ENCODE measurements around the gene EEF2K. TPM values are rescaled to one million over a fixed set of nuclear protein-coding genes. Genes with fewer than 3 reads are reported as not detected.

EEF2K gene
- polyA plus RNA-seq, 3 donors, result 0.85 to 6.5 (median 1.7) TPM

DNA sequence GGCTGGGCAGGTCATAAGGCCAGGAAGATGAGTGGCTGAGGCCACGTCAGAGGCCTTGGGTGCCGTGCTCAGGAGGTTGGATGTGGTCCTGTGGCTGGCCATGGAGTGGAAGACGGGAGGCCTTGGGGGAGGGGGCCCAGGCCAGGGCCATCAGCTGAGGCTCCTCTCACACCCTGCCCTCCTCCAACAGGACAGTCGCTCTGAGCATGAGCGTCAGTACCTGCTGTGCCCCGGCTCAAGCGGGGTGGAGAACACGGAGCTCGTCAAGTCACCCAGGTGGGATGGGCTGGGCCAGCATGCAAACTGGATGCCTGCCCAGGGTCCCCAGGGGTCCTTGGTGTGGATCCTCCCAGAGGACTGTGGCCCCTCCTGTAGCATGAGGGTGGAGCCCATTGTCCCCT lies 110.3 kb downstream of the EEF2K start:
- Mint-ChIP-seq H3K36me3 (peaks cover 87 to 99% of the 10 kb centered on the region in 2 donors), H3K4me3 (no peak overlapping the region), H3K9me3 (no peaks in the 10 kb centered on the region), H3K27me3 (ENCODE audit: low read depth in 3 of 3) (no peaks in the 10 kb centered on the region), H3K4me1 (no peaks in the 10 kb centered on the region), H3K27ac (peak overlapping the region in 3 of 7 donors; percentile 10 to 33 (median 10))
- no peak overlapping the region for H3K27ac ChIP-seq (ENCODE audit: low read depth in 1 of 2, low read length in 2 of 2)
- H2AFZ ChIP-seq (ENCODE audit: insufficient read depth, low read depth, low read length, poor library complexity, severe bottlenecking), result no peak overlapping the region
- intact Hi-C loops (cut with micrococcal nuclease), result no loop called here
- H3K4me1 ChIP-seq (ENCODE audit: control insufficient read depth in 1 of 2, insufficient read depth in 2 of 2, low read length in 2 of 2), result no peaks in the 10 kb centered on the region
- no peaks in the 10 kb centered on the region for H3K79me2 ChIP-seq (ENCODE audit: insufficient read depth, low read length)
- no peaks in the 10 kb centered on the region for H3K9me3 ChIP-seq (replicated peaks in 1 of 2; ENCODE audit: control insufficient read depth in 1 of 2, insufficient read depth in 1 of 2, low read length in 2 of 2)
- H4K20me1 ChIP-seq (ENCODE audit: insufficient read depth, low read length), result peaks cover 9% of the 10 kb centered on the region
- H3K27me3 ChIP-seq (ENCODE audit: control insufficient read depth in 2 of 2, insufficient read depth in 2 of 2, low read length in 2 of 2), result no peaks in the 10 kb centered on the region
- no peak overlapping the region for H3K9ac ChIP-seq (ENCODE audit: insufficient read depth, low read length, poor library complexity, severe bottlenecking)
- H3K4me3 ChIP-seq (replicated peaks in 1 of 3; ENCODE audit: low read depth in 2 of 3, low read length in 3 of 3), result no peak overlapping the region
- 95% methylated on average over 7 of the region's 9 CpGs for WGBS (ENCODE audit: insufficient coverage)
- no peak overlapping the region for H3K4me2 ChIP-seq (replicated peaks; ENCODE audit: extremely low read depth, low read length, poor library complexity, severe bottlenecking)
- no peak for TF ChIP-seq CTCF (IDR thresholded peaks at IDR 0.05)
- DNase-seq, result no peak
- peaks cover 84 to 97% of the 10 kb centered on the region in 2 donors for H3K36me3 ChIP-seq (replicated peaks in 1 of 2; ENCODE audit: control insufficient read depth in 1 of 2, insufficient read depth in 2 of 2, low read length in 2 of 2)

DNA sequence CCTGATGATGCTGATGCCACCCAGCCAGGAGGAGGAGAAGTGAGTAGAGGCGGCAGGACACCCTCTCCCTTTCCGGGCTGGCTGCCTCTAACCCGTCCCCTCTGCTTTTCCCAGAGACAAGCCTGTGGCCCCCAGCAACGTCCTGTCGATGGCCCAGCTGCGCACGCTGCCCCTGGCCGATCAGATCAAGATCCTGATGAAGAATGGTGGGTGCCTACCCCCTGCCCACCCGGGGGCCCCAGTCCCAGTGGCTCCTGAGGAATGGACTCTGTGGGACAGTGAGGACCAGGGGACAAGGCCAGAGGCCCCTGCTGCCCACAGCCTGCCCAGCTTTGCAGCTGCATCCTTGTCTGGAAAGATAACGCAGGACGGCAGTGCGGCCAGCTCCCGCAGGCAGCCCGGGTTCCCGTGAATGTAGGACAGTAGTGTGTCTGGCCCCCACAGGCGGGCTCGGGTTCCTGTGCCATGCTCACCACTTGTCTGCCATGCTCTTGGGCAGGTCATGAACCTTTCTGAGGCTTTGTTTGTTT lies 111.0 kb downstream of the EEF2K start:
- H2AFZ ChIP-seq (ENCODE audit: insufficient read depth, low read depth, low read length, poor library complexity, severe bottlenecking), result no peak overlapping the region
- H3K27ac ChIP-seq (ENCODE audit: low read depth in 1 of 2, low read length in 2 of 2), result no peak overlapping the region
- no peaks in the 10 kb centered on the region for H3K27me3 Mint-ChIP-seq (ENCODE audit: low read depth in 3 of 3)
- 99% methylated on average over 13 of the region's 17 CpGs for WGBS (ENCODE audit: insufficient coverage)
- no peak for DNase-seq
- TF ChIP-seq CTCF (IDR thresholded peaks at IDR 0.05), result no peak
- H3K36me3 Mint-ChIP-seq, result peaks cover 83 to 98% of the 10 kb centered on the region in 2 donors
- H3K9me3 ChIP-seq (replicated peaks in 1 of 2; ENCODE audit: control insufficient read depth in 1 of 2, insufficient read depth in 1 of 2, low read length in 2 of 2), result no peaks in the 10 kb centered on the region
- no peaks in the 10 kb centered on the region for H3K79me2 ChIP-seq (ENCODE audit: insufficient read depth, low read length)
- H3K27ac Mint-ChIP-seq, result peak overlapping the region in 3 of 7 donors; percentile 13 to 43 (median 28)
- H3K4me3 ChIP-seq (replicated peaks in 1 of 3; ENCODE audit: low read depth in 2 of 3, low read length in 3 of 3), result no peak overlapping the region
- H3K27me3 ChIP-seq (ENCODE audit: control insufficient read depth in 2 of 2, insufficient read depth in 2 of 2, low read length in 2 of 2), result no peaks in the 10 kb centered on the region
- H3K4me3 Mint-ChIP-seq, result no peak overlapping the region
- H3K4me1 Mint-ChIP-seq, result no peaks in the 10 kb centered on the region
- no peak overlapping the region for H3K9ac ChIP-seq (ENCODE audit: insufficient read depth, low read length, poor library complexity, severe bottlenecking)
- intact Hi-C loops (cut with micrococcal nuclease), result no loop called here
- no peak overlapping the region for H3K4me2 ChIP-seq (replicated peaks; ENCODE audit: extremely low read depth, low read length, poor library complexity, severe bottlenecking)
- no peaks in the 10 kb centered on the region for H3K4me1 ChIP-seq (ENCODE audit: control insufficient read depth in 1 of 2, insufficient read depth in 2 of 2, low read length in 2 of 2)
- no peaks in the 10 kb centered on the region for H3K9me3 Mint-ChIP-seq
- H4K20me1 ChIP-seq (ENCODE audit: insufficient read depth, low read length), result peaks cover 14% of the 10 kb centered on the region
- peaks cover 84 to 97% of the 10 kb centered on the region in 2 donors for H3K36me3 ChIP-seq (replicated peaks in 1 of 2; ENCODE audit: control insufficient read depth in 1 of 2, insufficient read depth in 2 of 2, low read length in 2 of 2)

Measured in CD14-positive monocyte (primary cell).